SK-N-SH (cell line): ENCODE results near the gene TOX2.

Experiments
- RFX5 ChIP-seq: IDR thresholded peaks from 2 replicates; pipeline ENCODE4 v1.6.1; 2012; ENCODE audit warnings: mild to moderate bottlenecking, improper control_type of control experiment, low read length
- TCF12 ChIP-seq: IDR thresholded peaks from 2 replicates; pipeline ENCODE4 v1.4.0; 2012
- YY1 ChIP-seq: IDR thresholded peaks from 2 replicates; pipeline ENCODE4 v1.4.0; 2012; ENCODE audit warnings: low read depth, mild to moderate bottlenecking

DNA sequence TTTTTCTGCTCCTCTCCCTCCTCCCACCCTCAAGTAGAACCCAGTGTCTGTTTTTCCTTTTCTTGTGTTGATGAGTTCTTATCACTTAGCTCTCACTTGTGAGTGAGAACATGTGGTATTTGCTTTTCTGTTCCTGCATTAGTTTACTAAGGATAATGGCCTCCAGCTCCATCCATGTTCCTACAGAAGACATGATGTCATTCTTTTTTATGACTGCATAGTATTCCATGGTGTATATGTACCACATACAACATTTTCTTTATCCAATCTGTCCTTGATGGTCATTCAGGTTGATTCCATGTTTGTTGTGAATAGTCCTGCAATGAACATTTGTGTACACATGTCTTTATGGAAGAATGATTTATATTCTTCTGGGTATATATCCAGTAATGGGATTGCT, 81.0 kb downstream of the TOX2 start:
- no peak for TF ChIP-seq YY1
- TF ChIP-seq RFX5, result no peak
- no peak for TF ChIP-seq TCF12
